Activated T-helper 1 cell treated with Interleukin-2 at 50 U/mL for 16 hours (primary cell): ENCODE data around the gene ZC3H10.
"Not testable (repeated sequence)": the region's sequence is repeated elsewhere in the genome, so short reads cannot be mapped to it uniquely, and the experiment has no call there.

Experiments used
- DNase-seq: peaks from one replicate; pipeline ENCODE4 v3.0.0-alpha.2; 2020; ENCODE audit warnings: low read depth

ZC3H10 gene, protein sequence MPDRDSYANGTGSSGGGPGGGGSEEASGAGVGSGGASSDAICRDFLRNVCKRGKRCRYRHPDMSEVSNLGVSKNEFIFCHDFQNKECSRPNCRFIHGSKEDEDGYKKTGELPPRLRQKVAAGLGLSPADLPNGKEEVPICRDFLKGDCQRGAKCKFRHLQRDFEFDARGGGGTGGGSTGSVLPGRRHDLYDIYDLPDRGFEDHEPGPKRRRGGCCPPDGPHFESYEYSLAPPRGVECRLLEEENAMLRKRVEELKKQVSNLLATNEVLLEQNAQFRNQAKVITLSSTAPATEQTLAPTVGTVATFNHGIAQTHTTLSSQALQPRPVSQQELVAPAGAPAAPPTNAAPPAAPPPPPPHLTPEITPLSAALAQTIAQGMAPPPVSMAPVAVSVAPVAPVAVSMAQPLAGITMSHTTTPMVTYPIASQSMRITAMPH

DNA sequence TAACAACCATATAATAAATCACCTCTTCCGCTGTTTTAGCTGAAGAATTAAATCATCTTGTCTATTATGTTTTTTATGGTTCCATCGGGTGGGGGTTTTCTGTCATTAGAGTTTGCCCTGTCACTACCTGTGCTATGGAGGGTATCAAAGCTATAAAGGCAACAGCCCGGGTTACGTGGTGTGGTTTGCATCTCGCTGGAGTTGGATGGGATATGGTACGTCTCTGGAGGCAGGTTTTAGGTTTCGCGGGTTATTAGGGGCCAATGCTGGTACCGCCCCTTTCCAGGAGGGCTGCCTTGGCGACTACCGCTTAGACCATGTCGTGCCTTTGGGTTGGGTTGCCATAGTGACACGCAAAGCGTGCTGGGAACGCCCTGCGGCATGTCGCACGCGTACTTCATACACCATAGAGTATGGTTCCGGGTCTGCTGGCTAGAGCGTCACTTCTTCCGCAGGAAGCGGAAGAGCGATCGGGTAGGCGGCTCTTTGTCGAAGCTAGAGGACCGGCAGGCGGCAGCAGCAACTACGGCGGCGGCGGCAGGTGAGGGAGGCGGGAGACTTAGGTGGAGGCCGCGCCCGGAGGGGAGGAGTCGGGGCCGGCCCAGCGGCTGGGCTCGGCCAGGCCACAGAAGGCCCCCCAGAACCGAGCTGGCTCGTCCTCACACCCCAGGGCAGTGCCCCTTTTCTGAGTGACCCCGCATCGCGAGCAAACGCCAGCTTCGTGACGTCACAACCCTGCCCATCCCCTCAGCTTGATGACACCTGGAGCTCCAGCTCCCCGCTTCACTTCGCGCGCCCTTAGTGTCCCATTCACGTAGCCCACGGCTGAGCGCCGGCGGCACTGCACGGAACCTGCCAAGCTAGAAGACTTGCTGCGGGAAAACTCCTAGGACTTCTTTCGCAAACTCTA, at the start of gene ZC3H10:
Gene ZC3H10, plus strand, starts transcription at position 489 of the 910 bp plus-strand sequence. CDS start 2,297 bp downstream, outside the sequence.
- DNase-seq: peak; percentile 93

DNA sequence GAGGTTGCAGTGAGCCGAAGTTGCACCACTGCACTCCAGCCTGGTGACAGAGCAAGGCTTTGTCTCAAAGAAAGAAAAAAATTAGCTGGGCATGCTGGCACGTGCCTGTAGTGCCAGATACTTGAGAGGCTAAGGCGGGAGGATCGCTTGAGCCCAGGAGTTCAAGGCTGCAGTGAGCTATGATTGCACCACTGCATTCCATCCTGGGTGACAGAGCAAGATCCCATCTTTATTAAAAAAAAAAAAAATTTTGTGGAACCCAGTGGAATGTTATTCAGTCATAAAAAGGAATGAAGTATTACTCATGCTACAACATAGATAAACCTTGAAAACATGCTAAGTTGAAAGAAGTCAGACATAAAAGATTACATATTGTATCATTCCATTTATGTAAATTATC, 46.4 kb upstream of the ZC3H10 start:
- DNase-seq: no peak

DNA sequence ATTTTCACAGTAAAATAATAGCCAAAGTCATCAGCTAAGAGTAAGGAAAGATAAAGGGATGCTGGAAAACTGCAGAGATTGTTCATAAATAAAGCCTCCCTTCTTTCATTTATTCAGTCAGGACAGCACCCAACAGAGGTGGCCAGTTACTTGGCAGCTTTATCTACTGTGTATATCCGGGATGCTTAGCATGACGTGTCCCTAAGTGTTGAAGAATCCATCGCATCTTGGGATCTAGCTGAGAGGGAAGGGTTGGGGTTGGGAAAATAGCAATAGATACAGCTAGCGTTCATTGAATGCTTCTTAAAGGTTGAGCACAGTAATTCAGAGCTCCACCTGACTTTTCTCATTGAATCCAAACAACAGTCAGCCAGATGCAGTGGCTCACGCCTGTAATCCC, 43.7 kb upstream of the ZC3H10 start:
- no peak for DNase-seq

- not testable (repeated sequence) for DNase-seq
These were observed 40.1 kb upstream of the ZC3H10 start for GRCh38 chr12:56077966-56078365.

DNA sequence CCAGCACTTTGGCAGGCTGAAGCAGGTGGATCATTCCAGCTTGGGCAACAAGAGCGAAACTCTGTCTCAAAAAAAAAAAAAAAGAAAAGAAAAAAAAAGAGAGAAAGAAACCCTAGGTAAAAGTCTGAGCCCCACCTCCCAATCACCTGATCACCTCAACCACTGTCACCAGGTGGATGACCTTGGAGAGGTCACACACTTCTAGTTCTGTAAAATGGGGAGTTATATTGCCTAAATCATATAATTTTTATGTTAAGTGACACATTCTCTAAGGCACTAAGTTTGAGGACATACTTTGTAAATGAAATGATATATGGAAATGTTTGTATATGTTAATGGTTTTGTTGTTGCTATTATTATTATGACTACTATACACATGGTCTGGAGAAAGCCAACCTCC, 39.6 kb upstream of the ZC3H10 start:
- DNase-seq: no peak

- peak; percentile 31 for DNase-seq
These were observed 38.9 kb upstream of the ZC3H10 start for GRCh38 chr12:56078931-56079722.

- peak; percentile 59 for DNase-seq
These were observed 38.1 kb upstream of the ZC3H10 start, which contains the start of gene ERBB3 for GRCh38 chr12:56079723-56080555. ERBB3 (plus strand) TSS chr12:56080165; CDS start chr12:56080301, 136 bp downstream.

GRCh38 chr12:56080556-56081138, 37.4 kb upstream of the ZC3H10 start:
- no peak for DNase-seq

DNA sequence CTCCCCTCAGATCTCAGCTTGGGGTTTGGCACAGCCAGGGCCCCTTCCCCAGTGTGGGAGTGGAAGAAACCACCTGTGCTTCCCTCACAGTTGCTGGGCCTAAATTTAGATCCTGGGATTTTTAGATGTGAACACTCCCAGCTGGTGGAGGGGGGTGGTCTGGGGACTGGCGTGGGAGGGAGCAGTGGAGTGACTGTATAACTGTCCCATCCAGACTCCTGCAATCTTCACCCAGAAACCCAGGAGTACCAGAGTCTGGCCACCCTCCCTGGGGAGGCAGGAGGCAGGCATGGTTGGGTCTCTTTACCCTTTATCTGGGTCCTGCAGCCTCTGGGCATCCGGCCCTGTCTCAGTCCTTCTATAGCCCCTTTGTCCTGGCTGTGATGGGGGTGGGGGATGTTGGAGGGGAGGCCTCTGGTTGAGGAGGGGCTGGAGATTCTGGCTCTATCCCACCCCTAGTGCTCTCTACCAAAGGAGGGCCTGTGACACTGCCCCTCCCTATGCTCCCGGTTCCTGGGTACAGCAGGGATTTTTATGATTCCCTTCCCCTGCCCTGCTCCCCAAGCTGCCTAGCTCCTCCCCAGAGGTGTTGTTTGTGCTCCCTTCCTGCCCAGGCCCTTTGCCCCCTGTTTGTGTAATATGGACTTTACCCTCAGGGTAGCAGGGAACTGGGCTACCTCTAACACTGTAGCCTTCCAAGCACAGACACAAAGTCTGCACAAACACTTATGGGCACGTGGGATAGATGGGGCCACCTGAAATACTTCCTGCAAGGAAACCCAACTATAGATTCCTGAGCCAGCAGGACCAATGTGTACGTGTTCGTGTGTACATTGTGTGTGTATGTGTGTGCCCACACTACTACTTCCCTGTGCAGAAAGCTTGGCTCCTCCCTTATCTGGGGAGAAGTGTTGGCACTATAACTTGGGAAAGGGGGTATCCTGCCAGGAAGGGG, 36.4 kb upstream of the ZC3H10 start:
- no peak for DNase-seq

- no peak for DNase-seq
These were observed 35.7 kb upstream of the ZC3H10 start for GRCh38 chr12:56082382-56082781.

- DNase-seq: no peak
These were observed 35.1 kb upstream of the ZC3H10 start for GRCh38 chr12:56082967-56083366.

- DNase-seq: no peak
These were observed 33.0 kb upstream of the ZC3H10 start for GRCh38 chr12:56084958-56085543.

DNA sequence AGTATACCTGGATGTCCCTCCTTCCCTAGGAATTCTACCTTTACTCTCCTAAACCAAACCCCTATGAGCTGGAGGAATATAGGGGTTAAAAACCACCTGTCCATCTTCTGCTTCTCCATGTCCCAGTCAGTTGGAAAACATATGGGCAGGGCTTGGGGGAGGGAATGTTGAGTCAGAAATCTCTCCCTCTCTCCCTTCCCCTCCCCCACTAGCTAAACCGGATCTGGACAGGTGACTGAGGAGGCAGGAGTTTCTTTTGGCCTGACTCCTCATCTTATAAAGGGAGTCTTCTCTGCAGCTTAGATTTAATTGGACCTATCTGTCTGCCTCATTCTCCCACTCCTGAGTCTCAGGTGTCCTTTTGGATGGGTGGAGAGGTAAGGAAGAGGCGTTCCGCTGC, 32.0 kb upstream of the ZC3H10 start:
- no peak for DNase-seq

DNA sequence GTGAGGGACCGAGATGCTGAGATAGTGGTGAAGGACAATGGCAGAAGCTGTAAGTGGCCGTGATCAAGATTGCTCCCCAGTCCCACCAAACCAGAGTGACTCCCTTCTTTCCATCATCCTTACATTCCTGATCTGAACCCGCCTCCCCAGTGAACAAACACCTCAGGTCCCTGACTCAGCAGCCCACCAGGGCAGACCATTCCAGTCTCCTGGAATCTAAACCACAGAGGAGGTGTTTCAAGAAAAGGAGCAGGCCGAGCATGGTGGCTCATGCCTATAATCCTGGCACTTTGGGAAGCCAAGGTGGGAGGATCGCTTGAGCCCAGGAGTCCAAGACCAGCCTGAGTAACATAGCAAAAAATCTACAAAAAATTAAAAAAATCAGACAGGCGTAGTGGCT, 31.5 kb upstream of the ZC3H10 start:
- no peak for DNase-seq

- DNase-seq: no peak
These were observed 30.8 kb upstream of the ZC3H10 start for GRCh38 chr12:56087220-56087619.

GRCh38 chr12:56097738-56098137, 20.3 kb upstream of the ZC3H10 start:
- no peak for DNase-seq

- no peak for DNase-seq
These were observed 19.5 kb upstream of the ZC3H10 start for GRCh38 chr12:56098592-56098991.

GRCh38 chr12:56099787-56100186, 18.3 kb upstream of the ZC3H10 start:
- DNase-seq: no peak

DNA sequence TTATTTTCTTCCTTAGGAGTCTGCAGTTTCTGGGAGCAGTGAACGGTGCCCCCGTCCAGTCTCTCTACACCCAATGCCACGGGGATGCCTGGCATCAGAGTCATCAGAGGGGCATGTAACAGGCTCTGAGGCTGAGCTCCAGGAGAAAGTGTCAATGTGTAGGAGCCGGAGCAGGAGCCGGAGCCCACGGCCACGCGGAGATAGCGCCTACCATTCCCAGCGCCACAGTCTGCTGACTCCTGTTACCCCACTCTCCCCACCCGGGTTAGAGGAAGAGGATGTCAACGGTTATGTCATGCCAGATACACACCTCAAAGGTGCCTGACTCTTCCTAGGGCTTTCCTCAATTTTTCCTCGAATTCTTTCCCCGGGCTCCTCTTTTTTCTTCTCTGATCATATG, 17.0 kb upstream of the ZC3H10 start:
- no peak for DNase-seq
